Right ventricle myocardium superior (tissue), 1 donor: ENCODE measurements around the gene SFMBT1. TPM values are rescaled to one million over a fixed set of nuclear protein-coding genes. Genes with fewer than 3 reads are reported as not detected.
A peak's percentile ranks its signal among the peaks of the same experiment; 100 is the strongest.

Source experiments
- ATAC-seq: fragments of 200-7000 bp; cut with Tn5 transposase; one replicate; pipeline ENCODE4 v1.9.1; 2020; ENCODE audit warnings: mild to moderate bottlenecking; ENCODE audit not compliant: poor library complexity
- DNase-seq: peaks from one replicate; pipeline ENCODE4 v3.0.0-alpha.2; 2020
- intact Hi-C: fragments of 100-400 bp; cut with DNase I; formaldehyde crosslinking; loops from one replicate; pipeline ENCODE4 v1.11.2; 2022
- total RNA-seq: library from RNA; stranded (reverse); fragmentation: NEBNext Ultra II Directional; extraction: Animal tissue kit (Norgen Biotek cat#: 25700); gene quantifications from one replicate; pipeline ENCODE4 v1.2.1, GENCODE V29; 2021
- donor health status: DM: no; HTN: yes; CAD: no; lungs with severe emphysema.

The SFMBT1 gene
- total RNA-seq, 1 donor from 2014 or later = 15.7 TPM

- no peak for ATAC-seq
Observed at GRCh38 chr3:52971895-52972294, 74.0 kb downstream of the SFMBT1 start.

GRCh38 chr3:52967398-52967797 is 78.5 kb downstream of the SFMBT1 start:
- DNase-seq (no peak), ATAC-seq (no peak)
- intact Hi-C loops = no loop called here

More at GRCh38 chr3:52971895-52972294, 74.0 kb downstream of the SFMBT1 start:
- intact Hi-C loops = no loop called here
- no peak for DNase-seq

GRCh38 chr3:52962160-52962559 is 83.7 kb downstream of the SFMBT1 start:
- no peak for ATAC-seq
- no peak for DNase-seq
- intact Hi-C loops = no loop called here

- DNase-seq (no peak), ATAC-seq (no peak)
- intact Hi-C loops = no loop called here
Observed at GRCh38 chr3:52959773-52960172, 86.1 kb downstream of the SFMBT1 start.

GRCh38 chr3:52939600-52939999 is 106.3 kb downstream of the SFMBT1 start:
- intact Hi-C loops = loop anchor here (10.0 kb wide), 1 partner anchor 135 kb away; no protein-coding TSS in a partner anchor
- DNase-seq (no peak), ATAC-seq (no peak)

- DNase-seq (no peak), ATAC-seq (peak; percentile 85)
- intact Hi-C loops = loop anchor here (10.0 kb wide), 1 partner anchor 140 kb away; no protein-coding TSS in a partner anchor
Observed at GRCh38 chr3:52934630-52935530, 111.0 kb downstream of the SFMBT1 start.

GRCh38 chr3:52931889-52932288 is 114.0 kb downstream of the SFMBT1 start:
- intact Hi-C loops = loop anchor here (10.0 kb wide), 1 partner anchor 143 kb away; no protein-coding TSS in a partner anchor

GRCh38 chr3:52931328-52931727 is 114.5 kb downstream of the SFMBT1 start:
- intact Hi-C loops = loop anchor here (10.0 kb wide), 1 partner anchor 143 kb away; no protein-coding TSS in a partner anchor
- DNase-seq (no peak), ATAC-seq (no peak)

More at GRCh38 chr3:52931889-52932288, 114.0 kb downstream of the SFMBT1 start:
- DNase-seq (no peak), ATAC-seq (no peak)

GRCh38 chr3:52930748-52931147 is 115.1 kb downstream of the SFMBT1 start:
- DNase-seq (no peak), ATAC-seq (no peak)
- intact Hi-C loops = loop anchor here (10.0 kb wide), 1 partner anchor 144 kb away; no protein-coding TSS in a partner anchor

- DNase-seq (no peak), ATAC-seq (no peak)
- intact Hi-C loops = no loop called here
Observed at GRCh38 chr3:52926554-52926953, 119.3 kb downstream of the SFMBT1 start.

- DNase-seq = no peak
- intact Hi-C loops = no loop called here
- no peak for ATAC-seq
Observed at GRCh38 chr3:52925405-52926313, 120.2 kb downstream of the SFMBT1 start.

GRCh38 chr3:52923963-52924362 is 121.9 kb downstream of the SFMBT1 start:
- DNase-seq (no peak), ATAC-seq (no peak)
- intact Hi-C loops = no loop called here

GRCh38 chr3:52920841-52921240 is 125.0 kb downstream of the SFMBT1 start:
- intact Hi-C loops = no loop called here
- ATAC-seq = no peak
- DNase-seq = no peak

- DNase-seq (no peak), ATAC-seq (no peak)
- intact Hi-C loops = no loop called here
Observed at GRCh38 chr3:52917044-52917443, 128.8 kb downstream of the SFMBT1 start.

- no peak for ATAC-seq
- intact Hi-C loops = no loop called here
Observed at GRCh38 chr3:52915294-52915693, 130.6 kb downstream of the SFMBT1 start.

GRCh38 chr3:52912885-52913731 is 132.8 kb downstream of the SFMBT1 start:
- ATAC-seq (no peak), DNase-seq (no peak)
- intact Hi-C loops = no loop called here

More at GRCh38 chr3:52915294-52915693, 130.6 kb downstream of the SFMBT1 start:
- no peak for DNase-seq

- intact Hi-C loops = no loop called here
- DNase-seq = no peak
- ATAC-seq = no peak
Observed at GRCh38 chr3:52910823-52911222, 135.1 kb downstream of the SFMBT1 start.

GRCh38 chr3:52907497-52907896 is 138.4 kb downstream of the SFMBT1 start:
- ATAC-seq (no peak), DNase-seq (no peak)
- intact Hi-C loops = no loop called here
